ENCODE data around the gene ADAM10.

ADAM10 gene

GRCh38 chr15:58749532-58750337 is at the start of gene ADAM10:
Gene ADAM10, minus strand, starts transcription at chr15:58749707. Its CDS starts 173 bp downstream, at chr15:58749534.
- in situ Hi-C loops (cut with MboI; ENCODE audit: low sequenced_read_pairs), result loop anchor here (25.0 kb wide), 1 partner anchor 487 kb away; no protein-coding TSS in a partner anchor

GRCh38 chr15:58797505-58797904 is 48.0 kb upstream of the ADAM10 start:
- in situ Hi-C loops (cut with MboI; ENCODE audit: low sequenced_read_pairs), result no loop called here

- in situ Hi-C loops (cut with MboI; ENCODE audit: low sequenced_read_pairs), result no loop called here
Measured at GRCh38 chr15:58795825-58796224, 46.3 kb upstream of the ADAM10 start.

- in situ Hi-C loops (cut with MboI; ENCODE audit: low sequenced_read_pairs), result no loop called here
Measured at GRCh38 chr15:58793862-58794261, 44.4 kb upstream of the ADAM10 start.

GRCh38 chr15:58788056-58788710 is 38.7 kb upstream of the ADAM10 start:
- in situ Hi-C loops (cut with MboI; ENCODE audit: low sequenced_read_pairs), result no loop called here

- in situ Hi-C loops (cut with MboI; ENCODE audit: low sequenced_read_pairs), result no loop called here
Measured at GRCh38 chr15:58785355-58785754, 35.8 kb upstream of the ADAM10 start.

- in situ Hi-C loops (cut with MboI; ENCODE audit: low sequenced_read_pairs), result no loop called here
Measured at GRCh38 chr15:58779554-58779953, 30.0 kb upstream of the ADAM10 start.

- in situ Hi-C loops (cut with MboI; ENCODE audit: low sequenced_read_pairs), result no loop called here
Measured at GRCh38 chr15:58777107-58777506, 27.6 kb upstream of the ADAM10 start.

- in situ Hi-C loops (cut with MboI; ENCODE audit: low sequenced_read_pairs), result no loop called here
Measured at GRCh38 chr15:58775402-58775801, 25.9 kb upstream of the ADAM10 start.

GRCh38 chr15:58773024-58773423 is 23.5 kb upstream of the ADAM10 start:
- in situ Hi-C loops (cut with MboI; ENCODE audit: low sequenced_read_pairs), result loop anchor here (25.0 kb wide), 1 partner anchor 511 kb away; no protein-coding TSS in a partner anchor

- in situ Hi-C loops (cut with MboI; ENCODE audit: low sequenced_read_pairs), result loop anchor here (25.0 kb wide), 1 partner anchor 509 kb away; no protein-coding TSS in a partner anchor
Measured at GRCh38 chr15:58771621-58772250, 22.2 kb upstream of the ADAM10 start.

- in situ Hi-C loops (cut with MboI; ENCODE audit: low sequenced_read_pairs), result loop anchor here (25.0 kb wide), 1 partner anchor 509 kb away; no protein-coding TSS in a partner anchor
Measured at GRCh38 chr15:58770857-58771620, 21.5 kb upstream of the ADAM10 start, which contains the start of gene MINDY2. Gene MINDY2, plus strand, starts transcription at chr15:58771302. Its CDS starts 94 bp downstream, at chr15:58771396.

- in situ Hi-C loops (cut with MboI; ENCODE audit: low sequenced_read_pairs), result loop anchor here (25.0 kb wide), 1 partner anchor 508 kb away; no protein-coding TSS in a partner anchor
Measured at GRCh38 chr15:58770519-58770856, 21.0 kb upstream of the ADAM10 start.

- in situ Hi-C loops (cut with MboI; ENCODE audit: low sequenced_read_pairs), result loop anchor here (25.0 kb wide), 1 partner anchor 506 kb away; no protein-coding TSS in a partner anchor
Measured at GRCh38 chr15:58768601-58769004, 19.1 kb upstream of the ADAM10 start.

GRCh38 chr15:58766290-58766689 is 16.8 kb upstream of the ADAM10 start:
- in situ Hi-C loops (cut with MboI; ENCODE audit: low sequenced_read_pairs), result loop anchor here (25.0 kb wide), 1 partner anchor 504 kb away; no protein-coding TSS in a partner anchor

- in situ Hi-C loops (cut with MboI; ENCODE audit: low sequenced_read_pairs), result loop anchor here (25.0 kb wide), 1 partner anchor 502 kb away; no protein-coding TSS in a partner anchor
Measured at GRCh38 chr15:58764468-58764867, 15.0 kb upstream of the ADAM10 start.

GRCh38 chr15:58762731-58763130 is 13.2 kb upstream of the ADAM10 start:
- in situ Hi-C loops (cut with MboI; ENCODE audit: low sequenced_read_pairs), result loop anchor here (25.0 kb wide), 1 partner anchor 500 kb away; no protein-coding TSS in a partner anchor

- in situ Hi-C loops (cut with MboI; ENCODE audit: low sequenced_read_pairs), result loop anchor here (25.0 kb wide), 1 partner anchor 500 kb away; no protein-coding TSS in a partner anchor
Measured at GRCh38 chr15:58762285-58762684, 12.8 kb upstream of the ADAM10 start.

GRCh38 chr15:58761010-58761388 is 11.5 kb upstream of the ADAM10 start:
- in situ Hi-C loops (cut with MboI; ENCODE audit: low sequenced_read_pairs), result loop anchor here (25.0 kb wide), 1 partner anchor 499 kb away; no protein-coding TSS in a partner anchor

GRCh38 chr15:58760385-58761009 is 11.0 kb upstream of the ADAM10 start:
- in situ Hi-C loops (cut with MboI; ENCODE audit: low sequenced_read_pairs), result loop anchor here (25.0 kb wide), 1 partner anchor 498 kb away; no protein-coding TSS in a partner anchor
